Measurements from ENCODE around the gene ABCA6.

The ABCA6 gene

DNA sequence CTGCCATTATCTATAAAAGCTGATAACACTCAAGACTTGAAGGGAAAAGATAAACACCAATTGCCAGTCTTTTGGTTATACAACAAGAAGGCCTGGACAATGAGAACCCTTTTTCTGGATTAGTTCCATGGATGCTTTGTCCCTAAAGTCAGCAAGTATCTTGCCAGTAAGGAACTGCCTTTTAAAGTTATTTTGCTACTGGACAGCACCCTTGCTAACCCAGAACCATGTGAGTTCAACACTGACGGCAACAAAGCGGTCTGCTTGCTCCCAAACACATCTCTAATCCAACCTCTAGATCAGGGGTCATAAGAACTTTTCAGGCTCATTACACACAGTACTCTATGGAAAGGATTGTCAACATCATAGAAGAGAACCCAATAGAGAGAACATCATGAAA lies 25.3 kb upstream of the ABCA6 start:
- Histone ChIP-seq H3K9me3 (ENCODE audit: low read length) (no peaks in the 10 kb centered on the region), H3K27ac (ENCODE audit: low read depth, low read length) (no peak overlapping the region), H3K4me3 (ENCODE audit: low read depth in 1 of 2, low read length in 2 of 2) (no peak overlapping the region), H3K36me3 (ENCODE audit: insufficient read depth, low read length) (no peaks in the 10 kb centered on the region), H3K27me3 (ENCODE audit: control insufficient read depth in 1 of 2, insufficient read depth in 2 of 2, low read length in 2 of 2) (no peaks in the 10 kb centered on the region), H3K9ac (ENCODE audit: low read length) (no peak overlapping the region), H3K4me1 (ENCODE audit: insufficient read depth, low read length) (no peaks in the 10 kb centered on the region)

- Histone ChIP-seq H3K9ac (ENCODE audit: low read length) (no peak overlapping the region), H3K36me3 (ENCODE audit: insufficient read depth, low read length) (no peaks in the 10 kb centered on the region), H3K9me3 (ENCODE audit: low read length) (no peaks in the 10 kb centered on the region), H3K4me1 (ENCODE audit: insufficient read depth, low read length) (no peaks in the 10 kb centered on the region), H3K4me3 (ENCODE audit: low read depth in 1 of 2, low read length in 2 of 2) (no peak overlapping the region), H3K27ac (ENCODE audit: low read depth, low read length) (no peak overlapping the region), H3K27me3 (ENCODE audit: control insufficient read depth in 1 of 2, insufficient read depth in 2 of 2, low read length in 2 of 2) (no peaks in the 10 kb centered on the region)
Measured at GRCh38 chr17:69164206-69164605, 22.5 kb upstream of the ABCA6 start.

DNA sequence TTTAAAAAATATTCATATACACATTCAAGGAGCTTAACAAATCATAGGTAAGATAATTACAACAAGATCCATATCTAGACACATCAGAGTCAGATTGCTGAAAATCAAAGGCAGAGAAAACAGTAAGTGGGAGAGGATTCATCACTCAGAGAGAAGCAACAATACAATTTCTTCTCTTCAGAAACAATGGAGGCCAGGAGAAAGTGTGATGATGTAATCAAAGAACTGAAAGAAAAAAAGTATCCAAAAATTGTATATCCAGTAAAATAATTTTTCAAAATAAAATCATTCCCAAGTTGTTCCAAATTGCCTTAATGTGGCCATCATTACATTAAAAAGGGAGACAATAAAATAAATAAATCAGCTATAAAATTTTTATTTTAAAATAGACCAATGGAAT lies 17.7 kb upstream of the ABCA6 start:
- no peaks in the 10 kb centered on the region for H3K9me3 ChIP-seq (ENCODE audit: low read length)
- no peak overlapping the region for H3K27ac ChIP-seq (ENCODE audit: low read depth, low read length)
- no peaks in the 10 kb centered on the region for H3K36me3 ChIP-seq (ENCODE audit: insufficient read depth, low read length)
- no peaks in the 10 kb centered on the region for H3K4me1 ChIP-seq (ENCODE audit: insufficient read depth, low read length)
- H3K4me3 ChIP-seq (ENCODE audit: low read depth in 1 of 2, low read length in 2 of 2) = no peak overlapping the region
- H3K9ac ChIP-seq (ENCODE audit: low read length) = no peak overlapping the region
- H3K27me3 ChIP-seq (ENCODE audit: control insufficient read depth in 1 of 2, insufficient read depth in 2 of 2, low read length in 2 of 2) = no peaks in the 10 kb centered on the region

GRCh38 chr17:69154267-69154666 lies 12.6 kb upstream of the ABCA6 start:
- Histone ChIP-seq H3K4me3 (ENCODE audit: low read depth in 1 of 2, low read length in 2 of 2) (no peak overlapping the region), H3K27me3 (ENCODE audit: control insufficient read depth in 1 of 2, insufficient read depth in 2 of 2, low read length in 2 of 2) (no peaks in the 10 kb centered on the region), H3K4me1 (ENCODE audit: insufficient read depth, low read length) (no peaks in the 10 kb centered on the region), H3K27ac (ENCODE audit: low read depth, low read length) (no peak overlapping the region), H3K36me3 (ENCODE audit: insufficient read depth, low read length) (no peaks in the 10 kb centered on the region), H3K9me3 (ENCODE audit: low read length) (no peaks in the 10 kb centered on the region), H3K9ac (ENCODE audit: low read length) (no peak overlapping the region)

- Histone ChIP-seq H3K36me3 (ENCODE audit: insufficient read depth, low read length) (no peaks in the 10 kb centered on the region), H3K4me3 (ENCODE audit: low read depth in 1 of 2, low read length in 2 of 2) (no peak overlapping the region), H3K4me1 (ENCODE audit: insufficient read depth, low read length) (no peaks in the 10 kb centered on the region)
Measured at GRCh38 chr17:69150333-69150732, 8.6 kb upstream of the ABCA6 start.

DNA sequence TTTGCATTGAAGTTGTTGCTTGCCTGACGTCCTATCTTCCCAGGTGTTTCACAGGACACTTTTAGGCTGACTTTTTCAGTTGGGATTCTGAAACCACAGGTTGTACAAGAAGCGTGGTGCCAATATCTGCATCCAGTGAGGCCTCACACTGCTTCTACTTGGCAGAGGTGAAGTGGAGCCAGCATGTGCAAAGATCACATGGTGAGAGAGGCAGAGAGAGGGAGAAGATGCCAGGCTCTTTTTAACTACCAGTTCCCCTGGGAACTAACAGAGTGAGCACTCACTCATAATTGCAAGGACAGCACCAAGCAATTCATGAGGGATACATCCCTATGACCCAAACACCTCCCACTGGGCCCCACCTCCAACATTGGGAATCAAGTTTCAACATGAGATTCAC lies 5.8 kb upstream of the ABCA6 start:
- Histone ChIP-seq H3K9me3 (ENCODE audit: low read length) (no peaks in the 10 kb centered on the region), H3K27me3 (ENCODE audit: control insufficient read depth in 1 of 2, insufficient read depth in 2 of 2, low read length in 2 of 2) (no peaks in the 10 kb centered on the region), H3K9ac (ENCODE audit: low read length) (no peak overlapping the region)

More at GRCh38 chr17:69150333-69150732, 8.6 kb upstream of the ABCA6 start:
- H3K27me3 ChIP-seq (ENCODE audit: control insufficient read depth in 1 of 2, insufficient read depth in 2 of 2, low read length in 2 of 2) = no peaks in the 10 kb centered on the region
- H3K9ac ChIP-seq (ENCODE audit: low read length) = no peak overlapping the region
- no peak overlapping the region for H3K27ac ChIP-seq (ENCODE audit: low read depth, low read length)
- H3K9me3 ChIP-seq (ENCODE audit: low read length) = no peaks in the 10 kb centered on the region

DNA sequence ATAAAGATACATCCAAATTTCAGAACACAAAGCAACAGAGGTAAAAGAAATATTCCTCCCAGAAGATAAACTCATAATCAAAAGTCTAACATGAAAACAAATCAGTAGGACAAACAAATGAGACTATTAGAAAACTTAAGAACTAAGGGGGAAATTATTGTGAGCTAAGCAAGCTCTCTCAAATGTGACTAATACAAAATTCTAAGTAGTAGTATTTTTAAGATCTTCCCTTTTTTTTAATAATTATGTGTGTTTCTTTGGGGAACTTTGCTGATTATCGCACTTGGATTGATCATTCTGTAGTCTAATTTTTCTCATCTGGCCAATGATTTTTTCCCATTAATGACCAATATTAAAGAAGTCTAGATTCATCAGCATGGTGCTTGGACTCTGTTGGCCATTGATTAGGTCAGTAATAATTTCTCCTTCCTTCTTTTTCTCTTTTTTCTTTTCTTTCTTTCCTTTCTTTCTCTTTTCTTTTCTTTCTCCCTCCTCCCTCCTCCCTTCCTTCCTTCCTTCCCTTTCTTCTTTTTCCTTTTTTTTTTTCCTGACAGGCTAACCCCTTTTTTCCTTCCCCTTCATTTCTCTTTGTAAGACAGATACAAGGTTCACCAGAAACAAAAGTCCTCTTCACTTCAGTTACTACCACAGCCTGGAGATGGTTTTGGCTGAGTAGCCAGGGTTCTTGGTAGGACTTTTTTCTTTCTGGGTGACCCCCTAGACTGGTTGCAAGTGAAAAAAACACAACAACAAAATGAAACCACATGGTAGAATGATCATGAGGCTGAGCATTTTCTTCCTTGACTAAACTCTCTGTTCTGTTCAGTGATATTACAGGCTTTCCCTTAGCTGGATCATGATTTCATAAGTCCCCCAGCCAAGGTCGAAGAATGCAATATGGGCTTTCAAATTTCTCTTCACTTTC lies 2.9 kb upstream of the ABCA6 start:
- Histone ChIP-seq H3K4me3 (ENCODE audit: low read depth in 1 of 2, low read length in 2 of 2) (no peak overlapping the region), H3K9ac (ENCODE audit: low read length) (no peak overlapping the region), H3K36me3 (ENCODE audit: insufficient read depth, low read length) (no peaks in the 10 kb centered on the region), H3K27ac (ENCODE audit: low read depth, low read length) (no peak overlapping the region), H3K27me3 (ENCODE audit: control insufficient read depth in 1 of 2, insufficient read depth in 2 of 2, low read length in 2 of 2) (no peaks in the 10 kb centered on the region), H3K9me3 (ENCODE audit: low read length) (no peaks in the 10 kb centered on the region), H3K4me1 (ENCODE audit: insufficient read depth, low read length) (no peaks in the 10 kb centered on the region)

More for the DNA sequence above, 5.8 kb upstream of the ABCA6 start:
- Histone ChIP-seq H3K36me3 (ENCODE audit: insufficient read depth, low read length) (no peaks in the 10 kb centered on the region), H3K27ac (ENCODE audit: low read depth, low read length) (no peak overlapping the region), H3K4me1 (ENCODE audit: insufficient read depth, low read length) (no peaks in the 10 kb centered on the region), H3K4me3 (ENCODE audit: low read depth in 1 of 2, low read length in 2 of 2) (no peak overlapping the region)

DNA sequence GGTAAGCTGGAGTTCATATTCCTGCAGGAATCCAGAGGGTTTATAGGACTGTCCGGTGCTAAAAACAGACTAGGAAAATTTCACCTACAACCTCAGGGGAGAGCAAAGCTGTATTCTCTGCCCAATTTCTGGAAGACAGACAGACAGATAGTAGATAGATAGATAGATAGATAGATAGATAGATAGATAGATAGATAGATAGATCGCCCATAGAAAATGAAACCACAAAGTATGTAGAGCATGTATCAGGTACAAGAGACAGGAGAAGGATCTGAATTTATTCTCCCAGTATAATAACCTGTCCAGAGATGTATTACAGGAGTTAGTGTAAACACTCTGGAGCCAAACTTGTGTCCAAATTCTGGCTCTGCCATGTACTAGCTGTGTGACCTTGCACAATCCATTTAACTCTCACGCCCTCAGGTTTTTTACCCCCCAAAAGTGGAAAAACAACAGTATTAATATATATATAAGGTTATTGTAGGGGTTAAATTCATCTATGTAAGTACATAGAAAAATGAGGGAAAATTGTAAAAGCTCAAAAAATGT lies 2.1 kb upstream of the ABCA6 start:
- Histone ChIP-seq H3K4me1 (ENCODE audit: insufficient read depth, low read length) (no peaks in the 10 kb centered on the region), H3K27ac (ENCODE audit: low read depth, low read length) (no peak overlapping the region), H3K27me3 (ENCODE audit: control insufficient read depth in 1 of 2, insufficient read depth in 2 of 2, low read length in 2 of 2) (no peaks in the 10 kb centered on the region), H3K4me3 (ENCODE audit: low read depth in 1 of 2, low read length in 2 of 2) (peak overlapping the region in 1 of 2 donors; percentile 32), H3K9me3 (ENCODE audit: low read length) (no peaks in the 10 kb centered on the region), H3K9ac (ENCODE audit: low read length) (no peak overlapping the region), H3K36me3 (ENCODE audit: insufficient read depth, low read length) (no peaks in the 10 kb centered on the region)

DNA sequence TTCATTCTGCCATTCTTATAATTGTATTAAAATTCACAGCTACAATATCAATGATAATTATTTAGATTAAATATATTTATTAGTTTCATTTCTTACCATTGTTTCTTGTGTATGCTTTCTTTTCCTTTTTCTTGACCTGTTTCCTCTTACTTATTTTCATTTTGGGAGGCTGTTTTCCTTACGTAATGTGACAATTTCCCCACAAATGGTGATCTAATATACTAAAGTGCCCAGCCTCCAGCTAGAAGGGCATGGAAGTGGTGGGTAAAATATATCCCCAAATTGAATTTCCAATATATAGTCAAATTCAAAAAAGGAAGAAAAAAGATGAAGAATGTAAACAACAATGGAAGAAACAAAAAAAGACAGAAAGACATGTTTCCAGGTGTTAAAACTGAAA lies 1.5 kb upstream of the ABCA6 start:
- Histone ChIP-seq H3K4me1 (ENCODE audit: insufficient read depth, low read length) (no peaks in the 10 kb centered on the region), H3K4me3 (ENCODE audit: low read depth in 1 of 2, low read length in 2 of 2) (peak overlapping the region in 1 of 2 donors; percentile 32), H3K9ac (ENCODE audit: low read length) (no peak overlapping the region), H3K36me3 (ENCODE audit: insufficient read depth, low read length) (no peaks in the 10 kb centered on the region), H3K27me3 (ENCODE audit: control insufficient read depth in 1 of 2, insufficient read depth in 2 of 2, low read length in 2 of 2) (no peaks in the 10 kb centered on the region), H3K27ac (ENCODE audit: low read depth, low read length) (no peak overlapping the region), H3K9me3 (ENCODE audit: low read length) (no peaks in the 10 kb centered on the region)

GRCh38 chr17:69142175-69142802 lies 594 bp upstream of the ABCA6 start:
- peak overlapping the region in 1 of 2 donors; percentile 36 for H3K4me3 ChIP-seq (ENCODE audit: low read depth in 1 of 2, low read length in 2 of 2)
- no peak overlapping the region for H3K27ac ChIP-seq (ENCODE audit: low read depth, low read length)
- no peaks in the 10 kb centered on the region for H3K9me3 ChIP-seq (ENCODE audit: low read length)
- no peaks in the 10 kb centered on the region for H3K4me1 ChIP-seq (ENCODE audit: insufficient read depth, low read length)
- H3K9ac ChIP-seq (ENCODE audit: low read length) = no peak overlapping the region
- no peaks in the 10 kb centered on the region for H3K27me3 ChIP-seq (ENCODE audit: control insufficient read depth in 1 of 2, insufficient read depth in 2 of 2, low read length in 2 of 2)
- H3K36me3 ChIP-seq (ENCODE audit: insufficient read depth, low read length) = no peaks in the 10 kb centered on the region

DNA sequence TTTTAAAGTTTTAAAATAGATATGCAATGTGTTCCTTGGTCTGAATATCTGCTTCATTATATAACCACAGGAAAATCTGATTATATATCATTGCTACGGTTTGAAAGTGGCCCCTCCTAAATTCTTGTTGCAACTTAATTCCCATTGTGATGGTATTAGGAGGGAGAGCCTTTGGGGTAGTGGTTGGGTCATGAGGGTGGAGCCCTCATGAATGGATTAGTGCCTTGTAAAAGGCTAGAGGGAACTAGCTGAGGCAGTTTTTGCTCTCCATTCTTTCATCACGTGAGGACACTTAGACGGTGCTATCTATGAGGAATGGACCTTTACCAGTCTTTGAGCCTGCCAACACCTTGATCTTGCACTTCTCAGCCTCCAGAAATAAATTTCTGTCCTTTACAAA lies 7.6 kb downstream of the ABCA6 start:
- Histone ChIP-seq H3K9me3 (ENCODE audit: low read length) (no peaks in the 10 kb centered on the region), H3K36me3 (ENCODE audit: insufficient read depth, low read length) (peaks cover 13% of the 10 kb centered on the region), H3K4me3 (ENCODE audit: low read depth in 1 of 2, low read length in 2 of 2) (no peak overlapping the region), H3K4me1 (ENCODE audit: insufficient read depth, low read length) (no peaks in the 10 kb centered on the region), H3K27ac (ENCODE audit: low read depth, low read length) (no peak overlapping the region), H3K27me3 (ENCODE audit: control insufficient read depth in 1 of 2, insufficient read depth in 2 of 2, low read length in 2 of 2) (no peaks in the 10 kb centered on the region), H3K9ac (ENCODE audit: low read length) (no peak overlapping the region)
